Natural killer cell (primary cell): ENCODE data around the gene MBP. TPM values are rescaled to one million over a fixed set of nuclear protein-coding genes. Genes with fewer than 3 reads are reported as not detected.

Experiments
- ATAC-seq, 3 donors: fragments of 150-1000 bp in 2 of 3; fragments of 200-7000 bp in 1 of 3; cut with Tn5 transposase; 1 replicate in 1 of 3; 2 replicates in 2 of 3; pipeline ENCODE4 v1.10.0; 2021; ENCODE audit warnings: mild to moderate bottlenecking in 2 of 3, moderate library complexity in 2 of 3
- DNase-seq, 2 donors: peaks; one replicate each; pipeline versions ENCODE4 v3.0.0 to v3.0.0-alpha.2; 2013 to 2021; ENCODE audit warnings: mixed read lengths in 1 of 2
- H3K27ac ChIP-seq: one replicate; pipeline ENCODE4 v1.5.1; 2013; ENCODE audit warnings: mild to moderate bottlenecking, low read length
- H3K27me3 ChIP-seq: one replicate; pipeline ENCODE4 v1.6.1; 2013; ENCODE audit warnings: low read length; ENCODE audit not compliant: control insufficient read depth, insufficient read depth
- H3K36me3 ChIP-seq: one replicate; pipeline ENCODE4 v1.6.1; 2013; ENCODE audit warnings: low read length; ENCODE audit not compliant: control insufficient read depth, insufficient read depth
- H3K4me1 ChIP-seq: one replicate; pipeline ENCODE4 v1.6.1; 2013; ENCODE audit warnings: low read length; ENCODE audit not compliant: control insufficient read depth, insufficient read depth
- H3K4me3 ChIP-seq: one replicate; pipeline ENCODE4 v1.5.1; 2013; ENCODE audit warnings: low read length
- H3K9me3 ChIP-seq: one replicate; pipeline ENCODE4 v1.6.1; 2013; ENCODE audit warnings: low read length; ENCODE audit not compliant: control insufficient read depth, insufficient read depth
- H3K27ac Mint-ChIP-seq, 2 donors: one replicate each; pipeline ENCODE4 v1.8.0; 2022; ENCODE audit warnings: mild to moderate bottlenecking in 2 of 2, mixed read lengths in 2 of 2, moderate library complexity in 1 of 2
- H3K27me3 Mint-ChIP-seq, 2 donors: one replicate each; pipeline ENCODE4 v1.8.0; 2022; ENCODE audit warnings: low read depth in 2 of 2, mixed read lengths in 2 of 2
- H3K36me3 Mint-ChIP-seq: one replicate; pipeline ENCODE4 v1.8.0; 2022; ENCODE audit warnings: mixed read lengths
- H3K4me1 Mint-ChIP-seq, 2 donors: one replicate each; pipeline ENCODE4 v1.8.0; 2022; ENCODE audit warnings: mixed read lengths in 2 of 2
- H3K4me3 Mint-ChIP-seq: one replicate; pipeline ENCODE4 v1.8.0; 2022; ENCODE audit warnings: mild to moderate bottlenecking, moderate library complexity, mixed read lengths
- H3K9me3 Mint-ChIP-seq, 2 donors: one replicate each; pipeline ENCODE4 v1.8.0; 2022; ENCODE audit warnings: mixed read lengths in 2 of 2
- CTCF ChIP-seq: fragments of 200-600 bp; IDR thresholded peaks from one replicate; pipeline ENCODE4 v1.8.0; 2022; ENCODE audit warnings: antibody characterized with exemption
- WGBS: methylation state at CpG from one replicate; pipeline ENCODE4 v1.1.7; 2013; ENCODE audit warnings: missing lambda C conversion rate; ENCODE audit not compliant: insufficient coverage; 5-methylcytosine and 5-hydroxymethylcytosine counted together
- intact Hi-C: fragments of 100-400 bp; cut with micrococcal nuclease; formaldehyde crosslinking; loops from one replicate; pipeline ENCODE4 v1.14.2; 2022
- total RNA-seq, 4 donors: library from RNA; stranded (reverse); fragments of 120-200 nt in 1 of 4; gene quantifications; one replicate each; pipeline versions ENCODE4 v1.2.3 to v1.2.4, GENCODE V29; 2013 to 2022

MBP gene
- total RNA-seq, 3 donors from 2014 or later (not counting 1 experiment from before 2014, with no cell fraction given) = 183 to 344 (median 325) TPM

- intact Hi-C loops = no loop called here
- Mint-ChIP-seq H3K27ac (peak overlapping the region; percentile 88 to 95), H3K4me3 (peak overlapping the region; percentile 73), H3K9me3 (no peaks in the 10 kb centered on the region), H3K36me3 (no peaks in the 10 kb centered on the region), H3K27me3 (no peaks in the 10 kb centered on the region), H3K4me1 (peaks cover 91% of the 10 kb centered on the region in 2 donors)
- H3K27ac ChIP-seq = peak overlapping the region; percentile 58
- ATAC-seq (no peak), DNase-seq (peak in 1 of 2 donors; percentile 13)
- H3K4me1 ChIP-seq = peaks cover 80% of the 10 kb centered on the region
- no peaks in the 10 kb centered on the region for H3K27me3 ChIP-seq
- H3K36me3 ChIP-seq = peaks cover 47% of the 10 kb centered on the region
- TF ChIP-seq CTCF = no peak
- no peak overlapping the region for H3K4me3 ChIP-seq
- 74% methylated on average over 12 of the region's 12 CpGs for WGBS
- H3K9me3 ChIP-seq = no peaks in the 10 kb centered on the region
Observed at GRCh38 chr18:77119101-77119850, 13.3 kb downstream of the MBP start.

- no peak overlapping the region for H3K4me3 ChIP-seq
- H3K9me3 Mint-ChIP-seq = no peaks in the 10 kb centered on the region
- peak overlapping the region; percentile 88 to 95 for H3K27ac Mint-ChIP-seq
- peaks cover 53% of the 10 kb centered on the region for H3K36me3 ChIP-seq
- no peaks in the 10 kb centered on the region for H3K9me3 ChIP-seq
- H3K27ac ChIP-seq = peak overlapping the region; percentile 58
- no peak for TF ChIP-seq CTCF
- H3K36me3 Mint-ChIP-seq = no peaks in the 10 kb centered on the region
- DNase-seq (peak in 1 of 2 donors; percentile 11), ATAC-seq (no peak)
- intact Hi-C loops = no loop called here
- H3K27me3 ChIP-seq = no peaks in the 10 kb centered on the region
- H3K27me3 Mint-ChIP-seq = no peaks in the 10 kb centered on the region
- 75% methylated on average over 12 of the region's 12 CpGs for WGBS
- peaks cover 91% of the 10 kb centered on the region in 2 donors for H3K4me1 Mint-ChIP-seq
- peaks cover 79% of the 10 kb centered on the region for H3K4me1 ChIP-seq
- peak overlapping the region; percentile 73 for H3K4me3 Mint-ChIP-seq
Observed at GRCh38 chr18:77118256-77119090, 14.1 kb downstream of the MBP start.

- WGBS = 67% methylated on average over 18 of the region's 18 CpGs
- Histone ChIP-seq H3K27me3 (no peaks in the 10 kb centered on the region), H3K4me3 (no peak overlapping the region), H3K36me3 (peaks cover 65% of the 10 kb centered on the region), H3K4me1 (peaks cover 88% of the 10 kb centered on the region), H3K27ac (peak overlapping the region; percentile 80), H3K9me3 (no peaks in the 10 kb centered on the region)
- H3K4me1 Mint-ChIP-seq = peaks cover 90 to 91% of the 10 kb centered on the region in 2 donors
- no peaks in the 10 kb centered on the region for H3K36me3 Mint-ChIP-seq
- H3K27ac Mint-ChIP-seq = peak overlapping the region; percentile 87 to 94
- ATAC-seq = no peak
- DNase-seq = peak in 1 of 2 donors; percentile 13
- peak overlapping the region; percentile 72 for H3K4me3 Mint-ChIP-seq
- intact Hi-C loops = no loop called here
- H3K9me3 Mint-ChIP-seq = no peaks in the 10 kb centered on the region
- H3K27me3 Mint-ChIP-seq = no peaks in the 10 kb centered on the region
- TF ChIP-seq CTCF = no peak
Observed at GRCh38 chr18:77116201-77117080, 16.1 kb downstream of the MBP start.
